Liver (tissue), 9 donors: ENCODE results near the gene TMPRSS13. TPM values are rescaled to one million over a fixed set of nuclear protein-coding genes. Genes with fewer than 3 reads are reported as not detected.

Experiments used
- DNase-seq: peaks from one replicate; pipeline ENCODE4 v3.0.0-alpha.2; 2017; ENCODE audit warnings: low spot score
- H3K27ac ChIP-seq, 2 donors: one replicate each; pipeline ENCODE4 v1.7.0; 2013; ENCODE audit warnings: inconsistent platforms in 2 of 2, low read length in 2 of 2, control low read depth in 1 of 2, low read depth in 1 of 2, mild to moderate bottlenecking in 1 of 2
- H3K27me3 ChIP-seq, 4 donors: one replicate each; pipeline versions ENCODE4 v1.6.1 to v1.7.0; 2013; ENCODE audit warnings: low read length in 3 of 4, inconsistent platforms in 1 of 4, mild to moderate bottlenecking in 1 of 4, moderate library complexity in 1 of 4; ENCODE audit not compliant: control insufficient read depth in 4 of 4, insufficient read depth in 4 of 4
- H3K36me3 ChIP-seq, 4 donors: one replicate each; pipeline versions ENCODE4 v1.6.1 to v1.7.0; 2013; ENCODE audit warnings: low read length in 3 of 4, mild to moderate bottlenecking in 3 of 4, low read depth in 1 of 4, moderate library complexity in 1 of 4; ENCODE audit not compliant: control insufficient read depth in 4 of 4, insufficient read depth in 3 of 4
- H3K4me1 ChIP-seq, 4 donors: one replicate each; pipeline versions ENCODE4 v1.6.1 to v1.7.0; 2013; ENCODE audit warnings: low read length in 3 of 4, mild to moderate bottlenecking in 3 of 4, moderate library complexity in 1 of 4; ENCODE audit not compliant: control insufficient read depth in 4 of 4, insufficient read depth in 4 of 4
- H3K4me3 ChIP-seq, 3 donors: one replicate each; pipeline versions ENCODE4 v1.6.1 to v1.7.0; 2013; ENCODE audit warnings: low read length in 3 of 3, control low read depth in 1 of 3, low read depth in 1 of 3, mild to moderate bottlenecking in 1 of 3
- H3K9ac ChIP-seq, 2 donors: one replicate each; pipeline ENCODE4 v1.7.0; 2013; ENCODE audit warnings: low read length in 2 of 2, mild to moderate bottlenecking in 2 of 2, moderate library complexity in 2 of 2, control low read depth in 1 of 2, low read depth in 1 of 2
- H3K9me3 ChIP-seq, 4 donors: one replicate each; pipeline versions ENCODE4 v1.6.1 to v1.7.0; 2013; ENCODE audit warnings: low read length in 3 of 4; ENCODE audit not compliant: control insufficient read depth in 4 of 4
- EGR1 ChIP-seq, 2 donors: IDR thresholded peaks; 2 replicates each; pipeline ENCODE4 v1.6.1; 2016 to 2018; ENCODE audit warnings: antibody characterized with exemption in 2 of 2, low read depth in 2 of 2
- FOXA1 ChIP-seq: IDR thresholded peaks from 2 replicates; pipeline ENCODE4 v1.6.1; 2016; ENCODE audit warnings: antibody characterized with exemption
- FOXA2 ChIP-seq: IDR thresholded peaks from 2 replicates; pipeline ENCODE4 v1.6.1; 2016; ENCODE audit warnings: antibody characterized with exemption
- GABPA ChIP-seq, 2 donors: IDR thresholded peaks in 1 of 2; conservative IDR thresholded peaks in 1 of 2; 2 replicates each; pipeline ENCODE4 v1.6.1; 2016; ENCODE audit warnings: antibody characterized with exemption in 2 of 2, mild to moderate bottlenecking in 1 of 2, moderate library complexity in 1 of 2
- HNF4A ChIP-seq, 2 donors: conservative IDR thresholded peaks; 2 replicates each; pipeline ENCODE4 v1.6.1; 2016; ENCODE audit warnings: antibody characterized with exemption in 2 of 2, mild to moderate bottlenecking in 2 of 2
- HNF4G ChIP-seq: IDR thresholded peaks from 2 replicates; pipeline ENCODE4 v1.6.1; 2016; ENCODE audit warnings: antibody characterized with exemption
- JUND ChIP-seq, 2 donors: IDR thresholded peaks; 2 replicates each; pipeline ENCODE4 v1.6.1; 2016; ENCODE audit warnings: antibody characterized with exemption in 2 of 2
- NR2F2 ChIP-seq: IDR thresholded peaks from 2 replicates; pipeline ENCODE4 v1.6.1; 2016; ENCODE audit warnings: antibody characterized with exemption
- RAD21 ChIP-seq, 2 donors: IDR thresholded peaks; 2 replicates each; pipeline ENCODE4 v1.6.1; 2016; ENCODE audit warnings: antibody characterized with exemption in 2 of 2, mild to moderate bottlenecking in 2 of 2
- RXRA ChIP-seq, 2 donors: IDR thresholded peaks; 2 replicates each; pipeline ENCODE4 v1.6.1; 2017 to 2018; ENCODE audit warnings: antibody characterized with exemption in 2 of 2, mild to moderate bottlenecking in 1 of 2
- SP1 ChIP-seq: IDR thresholded peaks from 2 replicates; pipeline ENCODE4 v1.6.1; 2018; ENCODE audit warnings: antibody characterized with exemption, mild to moderate bottlenecking
- TAF1 ChIP-seq: conservative IDR thresholded peaks from 2 replicates; pipeline ENCODE4 v1.6.1; 2016; ENCODE audit warnings: antibody characterized with exemption, mild to moderate bottlenecking
- YY1 ChIP-seq: IDR thresholded peaks from 2 replicates; pipeline ENCODE4 v1.6.1; 2016; ENCODE audit warnings: antibody characterized with exemption, mild to moderate bottlenecking
- WGBS: extraction: QIAGEN DNeasy Blood & Tissue Kit; methylation state at CpG from one replicate; pipeline ENCODE4 v1.1.7; 2013; 5-methylcytosine and 5-hydroxymethylcytosine counted together
- polyA plus RNA-seq, 2 donors: library from polyadenylated mRNA; stranded (reverse) in 1 of 2; unstranded in 1 of 2; fragments of 200-250 nt in 1 of 2; fragments of >200 nt in 1 of 2; fragmentation: Nextera tagmentation in 1 of 2; extraction: Ambion mirVana in 1 of 2; gene quantifications; one replicate each; pipeline versions ENCODE4 v1.2.1 to v1.2.3, GENCODE V29; 2013 to 2015
- total RNA-seq, 2 donors: library from RNA; depleted of rRNA; stranded (reverse); fragments of >200 nt; gene quantifications; one replicate each; pipeline ENCODE4 v1.2.3, GENCODE V29; 2014
- TF ChIP-seq, protein P1 (sequence below): IDR thresholded peaks from 2 replicates; pipeline ENCODE4 v1.6.1; 2016; ENCODE audit warnings: antibody characterized with exemption
- TF ChIP-seq, protein P2 (sequence below): IDR thresholded peaks from 2 replicates; pipeline ENCODE4 v1.6.1; 2016; ENCODE audit warnings: antibody characterized with exemption
- TF ChIP-seq, protein P3 (sequence below): IDR thresholded peaks from 2 replicates; pipeline ENCODE4 v1.6.1; 2016; ENCODE audit warnings: antibody characterized with exemption, mild to moderate bottlenecking
- TF ChIP-seq, protein P4 (sequence below): IDR thresholded peaks from 2 replicates; pipeline ENCODE4 v1.6.1; 2016; ENCODE audit warnings: antibody characterized with exemption
- TF ChIP-seq, protein P5 (sequence below): fragments of 150-350 bp; IDR thresholded peaks from 2 replicates; pipeline ENCODE4 v1.5.1; 2017; ENCODE audit warnings: improper control_type of control experiment, low read depth, low read length; ENCODE audit not compliant: missing input control
- donor health status: healthy.
- donor health status: healthy.
- donor health status: healthy.
- donor health status: healthy.
- donor health status: healthy.

TMPRSS13 gene
- total and polyA plus RNA-seq, 4 donors, result 0.11 to 0.93 (median 0.24) TPM

DNA sequence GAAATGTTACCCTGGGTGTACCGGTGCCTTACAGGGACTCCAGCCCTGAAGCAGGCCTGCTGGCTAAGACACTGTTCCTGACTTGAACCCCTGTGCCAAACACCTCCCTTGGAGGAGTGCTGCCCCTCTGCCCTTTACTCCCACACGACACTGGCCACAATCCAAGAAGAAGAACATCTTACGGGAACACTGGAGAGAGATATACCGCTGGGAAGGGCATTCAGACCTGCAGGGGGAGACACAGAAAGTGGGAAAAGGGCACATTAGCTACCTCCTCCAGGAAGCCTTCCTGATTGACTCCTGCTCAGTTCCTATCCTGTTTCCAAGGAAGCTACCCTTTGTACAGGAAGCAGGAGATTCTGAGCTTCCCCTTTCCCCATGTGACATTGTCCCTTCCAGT, 18.7 kb downstream of the TMPRSS13 start:
- peaks cover 0 to 2% (median 0%) of the 10 kb centered on the region in 4 donors for H3K27me3 ChIP-seq
- H3K4me3 ChIP-seq, result no peak overlapping the region
- no peak overlapping the region for H3K27ac ChIP-seq
- TF ChIP-seq, protein P1, sequence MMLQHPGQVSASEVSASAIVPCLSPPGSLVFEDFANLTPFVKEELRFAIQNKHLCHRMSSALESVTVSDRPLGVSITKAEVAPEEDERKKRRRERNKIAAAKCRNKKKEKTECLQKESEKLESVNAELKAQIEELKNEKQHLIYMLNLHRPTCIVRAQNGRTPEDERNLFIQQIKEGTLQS, result no peak
- TF ChIP-seq YY1 (no peak), SP1 (no peak), JUND (IDR thresholded peaks at IDR 0.05) (no peak), HNF4A (conservative IDR thresholded peaks at IDR 0.05) (no peak), NR2F2 (no peak), FOXA1 (no peak), GABPA (IDR thresholded peaks at IDR 0.05 in 1 of 2, conservative IDR thresholded peaks at IDR 0.05 in 1 of 2) (no peak), TAF1 (no peak), FOXA2 (no peak), HNF4G (no peak), RXRA (IDR thresholded peaks at IDR 0.05) (no peak), EGR1 (IDR thresholded peaks at IDR 0.05; ENCODE audit: low read depth in 2 of 2) (no peak), RAD21 (IDR thresholded peaks at IDR 0.05) (no peak)
- TF ChIP-seq, protein P2, sequence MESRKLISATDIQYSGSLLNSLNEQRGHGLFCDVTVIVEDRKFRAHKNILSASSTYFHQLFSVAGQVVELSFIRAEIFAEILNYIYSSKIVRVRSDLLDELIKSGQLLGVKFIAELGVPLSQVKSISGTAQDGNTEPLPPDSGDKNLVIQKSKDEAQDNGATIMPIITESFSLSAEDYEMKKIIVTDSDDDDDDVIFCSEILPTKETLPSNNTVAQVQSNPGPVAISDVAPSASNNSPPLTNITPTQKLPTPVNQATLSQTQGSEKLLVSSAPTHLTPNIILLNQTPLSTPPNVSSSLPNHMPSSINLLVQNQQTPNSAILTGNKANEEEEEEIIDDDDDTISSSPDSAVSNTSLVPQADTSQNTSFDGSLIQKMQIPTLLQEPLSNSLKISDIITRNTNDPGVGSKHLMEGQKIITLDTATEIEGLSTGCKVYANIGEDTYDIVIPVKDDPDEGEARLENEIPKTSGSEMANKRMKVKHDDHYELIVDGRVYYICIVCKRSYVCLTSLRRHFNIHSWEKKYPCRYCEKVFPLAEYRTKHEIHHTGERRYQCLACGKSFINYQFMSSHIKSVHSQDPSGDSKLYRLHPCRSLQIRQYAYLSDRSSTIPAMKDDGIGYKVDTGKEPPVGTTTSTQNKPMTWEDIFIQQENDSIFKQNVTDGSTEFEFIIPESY, result no peak
- TF ChIP-seq, protein P3, sequence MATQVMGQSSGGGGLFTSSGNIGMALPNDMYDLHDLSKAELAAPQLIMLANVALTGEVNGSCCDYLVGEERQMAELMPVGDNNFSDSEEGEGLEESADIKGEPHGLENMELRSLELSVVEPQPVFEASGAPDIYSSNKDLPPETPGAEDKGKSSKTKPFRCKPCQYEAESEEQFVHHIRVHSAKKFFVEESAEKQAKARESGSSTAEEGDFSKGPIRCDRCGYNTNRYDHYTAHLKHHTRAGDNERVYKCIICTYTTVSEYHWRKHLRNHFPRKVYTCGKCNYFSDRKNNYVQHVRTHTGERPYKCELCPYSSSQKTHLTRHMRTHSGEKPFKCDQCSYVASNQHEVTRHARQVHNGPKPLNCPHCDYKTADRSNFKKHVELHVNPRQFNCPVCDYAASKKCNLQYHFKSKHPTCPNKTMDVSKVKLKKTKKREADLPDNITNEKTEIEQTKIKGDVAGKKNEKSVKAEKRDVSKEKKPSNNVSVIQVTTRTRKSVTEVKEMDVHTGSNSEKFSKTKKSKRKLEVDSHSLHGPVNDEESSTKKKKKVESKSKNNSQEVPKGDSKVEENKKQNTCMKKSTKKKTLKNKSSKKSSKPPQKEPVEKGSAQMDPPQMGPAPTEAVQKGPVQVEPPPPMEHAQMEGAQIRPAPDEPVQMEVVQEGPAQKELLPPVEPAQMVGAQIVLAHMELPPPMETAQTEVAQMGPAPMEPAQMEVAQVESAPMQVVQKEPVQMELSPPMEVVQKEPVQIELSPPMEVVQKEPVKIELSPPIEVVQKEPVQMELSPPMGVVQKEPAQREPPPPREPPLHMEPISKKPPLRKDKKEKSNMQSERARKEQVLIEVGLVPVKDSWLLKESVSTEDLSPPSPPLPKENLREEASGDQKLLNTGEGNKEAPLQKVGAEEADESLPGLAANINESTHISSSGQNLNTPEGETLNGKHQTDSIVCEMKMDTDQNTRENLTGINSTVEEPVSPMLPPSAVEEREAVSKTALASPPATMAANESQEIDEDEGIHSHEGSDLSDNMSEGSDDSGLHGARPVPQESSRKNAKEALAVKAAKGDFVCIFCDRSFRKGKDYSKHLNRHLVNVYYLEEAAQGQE, result no peak
- TF ChIP-seq, protein P4, sequence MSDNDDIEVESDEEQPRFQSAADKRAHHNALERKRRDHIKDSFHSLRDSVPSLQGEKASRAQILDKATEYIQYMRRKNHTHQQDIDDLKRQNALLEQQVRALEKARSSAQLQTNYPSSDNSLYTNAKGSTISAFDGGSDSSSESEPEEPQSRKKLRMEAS, result no peak
- TF ChIP-seq, protein P5, sequence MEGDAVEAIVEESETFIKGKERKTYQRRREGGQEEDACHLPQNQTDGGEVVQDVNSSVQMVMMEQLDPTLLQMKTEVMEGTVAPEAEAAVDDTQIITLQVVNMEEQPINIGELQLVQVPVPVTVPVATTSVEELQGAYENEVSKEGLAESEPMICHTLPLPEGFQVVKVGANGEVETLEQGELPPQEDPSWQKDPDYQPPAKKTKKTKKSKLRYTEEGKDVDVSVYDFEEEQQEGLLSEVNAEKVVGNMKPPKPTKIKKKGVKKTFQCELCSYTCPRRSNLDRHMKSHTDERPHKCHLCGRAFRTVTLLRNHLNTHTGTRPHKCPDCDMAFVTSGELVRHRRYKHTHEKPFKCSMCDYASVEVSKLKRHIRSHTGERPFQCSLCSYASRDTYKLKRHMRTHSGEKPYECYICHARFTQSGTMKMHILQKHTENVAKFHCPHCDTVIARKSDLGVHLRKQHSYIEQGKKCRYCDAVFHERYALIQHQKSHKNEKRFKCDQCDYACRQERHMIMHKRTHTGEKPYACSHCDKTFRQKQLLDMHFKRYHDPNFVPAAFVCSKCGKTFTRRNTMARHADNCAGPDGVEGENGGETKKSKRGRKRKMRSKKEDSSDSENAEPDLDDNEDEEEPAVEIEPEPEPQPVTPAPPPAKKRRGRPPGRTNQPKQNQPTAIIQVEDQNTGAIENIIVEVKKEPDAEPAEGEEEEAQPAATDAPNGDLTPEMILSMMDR, result no peak
- H3K9me3 ChIP-seq, result no peaks in the 10 kb centered on the region
- H3K4me1 ChIP-seq, result no peaks in the 10 kb centered on the region
- 74% methylated on average over 4 of the region's 4 CpGs for WGBS
- DNase-seq, result no peak
- no peaks in the 10 kb centered on the region for H3K36me3 ChIP-seq
- H3K9ac ChIP-seq, result no peak overlapping the region
